GM12892 (cell line): Measurements from ENCODE around the gene SPG11.
A peak's percentile ranks its signal among the peaks of the same experiment; 100 is the strongest.
"Not testable (repeated sequence)": the region's sequence is repeated elsewhere in the genome, so short reads cannot be mapped to it uniquely, and the experiment has no call there.

ENCODE experiments used
- DNase-seq: peaks from one replicate; pipeline ENCODE4 v3.0.0; 2011; ENCODE audit not compliant: insufficient read length
- FAIRE-seq: peaks from 2 replicates; lab custom pipeline; 2011; peaks lifted over from hg19 to GRCh38; lab: Jason Lieb, UNC
- POLR2A ChIP-seq: IDR thresholded peaks from 2 replicates; pipeline ENCODE4 v1.6.1; 2011; ENCODE audit warnings: low read depth, low read length, control low read depth
- POLR2AphosphoS5 ChIP-seq: IDR thresholded peaks from 2 replicates; pipeline ENCODE4 v1.6.1; 2011; ENCODE audit warnings: low read depth, low read length, control low read depth
- TAF1 ChIP-seq: IDR thresholded peaks from 2 replicates; pipeline ENCODE4 v1.6.1; 2011; ENCODE audit warnings: low read depth, mild to moderate bottlenecking, control low read depth, low read length, borderline replicate concordance

The SPG11 gene

GRCh38 chr15:44641651-44642050, 21.8 kb downstream of the SPG11 start:
- DNase-seq (no peak), FAIRE-seq (no peak)
- TF ChIP-seq TAF1 (no peak), POLR2A (no peak), POLR2AphosphoS5 (no peak)

DNA sequence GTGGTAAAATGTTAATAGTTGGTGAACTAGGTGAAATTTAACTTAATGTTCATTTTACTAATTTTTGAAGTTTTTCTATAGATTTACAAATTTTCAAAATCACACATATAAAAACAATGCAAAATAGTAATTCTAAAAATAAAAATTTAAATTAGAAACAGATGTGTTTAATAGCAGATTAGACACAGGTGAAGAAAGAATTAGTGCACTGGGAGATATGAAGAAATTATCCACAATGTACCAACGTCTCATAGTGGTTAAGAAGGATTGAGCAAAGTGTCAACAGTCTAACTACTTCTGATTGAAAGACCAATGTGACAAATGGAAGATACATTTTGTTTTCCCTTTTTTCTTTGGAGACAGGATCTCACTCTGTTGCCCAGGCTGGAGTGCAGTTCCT, 26.5 kb downstream of the SPG11 start:
- FAIRE-seq = no peak
- no peak for TF ChIP-seq TAF1
- no peak for TF ChIP-seq POLR2A
- no peak for TF ChIP-seq POLR2AphosphoS5
- no peak for DNase-seq

DNA sequence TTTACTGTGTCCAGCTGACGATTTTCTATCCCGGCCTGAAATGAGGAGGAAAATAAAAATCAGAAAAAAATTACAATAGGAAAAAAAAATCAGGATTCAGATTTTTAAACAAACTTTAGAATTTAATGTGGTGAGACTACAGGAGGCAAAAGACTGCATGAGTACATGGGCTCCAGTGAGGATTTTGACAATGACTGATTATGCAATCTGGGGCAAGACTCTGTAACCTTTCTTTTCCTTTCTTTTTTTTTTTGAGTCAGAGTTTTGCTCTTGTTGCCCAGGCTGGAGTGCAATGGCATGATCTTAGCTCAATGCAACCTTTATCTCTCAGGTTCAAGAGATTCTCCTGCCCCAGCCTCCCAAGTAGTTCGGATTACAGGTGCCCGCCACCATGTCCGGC, 29.9 kb downstream of the SPG11 start:
- no peak for DNase-seq
- FAIRE-seq = no peak
- TF ChIP-seq POLR2A (no peak), POLR2AphosphoS5 (no peak), TAF1 (no peak)

- FAIRE-seq, DNase-seq: not testable (repeated sequence)
Measured at GRCh38 chr15:44625286-44625685, 38.2 kb downstream of the SPG11 start.

DNA sequence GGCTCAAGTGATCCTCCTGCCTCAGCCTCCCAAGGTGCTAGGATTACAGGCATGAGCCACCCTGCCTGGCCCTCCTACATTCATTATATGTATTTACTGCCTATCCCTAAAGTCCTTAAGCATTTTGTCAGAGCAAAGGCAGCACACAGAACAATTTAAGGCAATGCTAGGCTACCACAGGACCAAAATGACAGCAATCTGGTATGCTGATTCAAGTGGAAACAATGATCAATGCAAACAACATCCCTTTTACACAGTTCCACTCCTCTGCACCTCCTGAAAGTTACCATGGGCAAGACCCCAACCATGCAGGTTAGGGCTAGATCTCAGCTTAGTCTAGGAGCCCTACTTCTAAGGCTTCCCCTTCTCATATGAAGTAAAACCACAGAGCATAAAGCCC, 40.3 kb downstream of the SPG11 start:
- FAIRE-seq (no peak), DNase-seq (no peak)
- TF ChIP-seq POLR2AphosphoS5 = no peak
- no peak for TF ChIP-seq POLR2A
- TF ChIP-seq TAF1 = no peak

- DNase-seq (no peak), FAIRE-seq (no peak)
- no peak for TF ChIP-seq POLR2A
- no peak for TF ChIP-seq TAF1
- TF ChIP-seq POLR2AphosphoS5 = no peak
Measured at GRCh38 chr15:44620081-44620480, 43.4 kb downstream of the SPG11 start.

DNA sequence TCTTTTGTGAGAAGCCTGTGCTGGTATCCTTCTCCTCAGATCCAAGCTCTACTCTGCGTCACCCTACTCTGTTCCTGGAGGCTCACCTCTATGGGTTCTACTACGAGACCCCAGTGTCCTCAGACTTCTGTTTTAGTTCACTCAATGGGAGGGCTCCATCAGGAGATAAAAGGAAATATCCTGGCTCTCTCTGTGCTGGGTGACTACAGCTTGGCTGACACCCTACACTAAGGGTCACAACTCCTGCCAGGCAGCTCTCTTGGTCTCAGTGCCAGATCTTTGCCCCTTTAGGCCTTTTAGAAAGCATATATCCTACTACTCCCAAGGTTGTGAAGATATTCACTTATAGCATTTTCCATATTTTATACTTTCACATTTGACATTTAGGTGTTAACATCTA, 46.5 kb downstream of the SPG11 start:
- TF ChIP-seq POLR2AphosphoS5 (no peak), TAF1 (no peak), POLR2A (no peak)
- FAIRE-seq = no peak
- no peak for DNase-seq

GRCh38 chr15:44606740-44607139, 56.7 kb downstream of the SPG11 start:
- FAIRE-seq = no peak
- DNase-seq = no peak
- TF ChIP-seq POLR2AphosphoS5 (no peak), TAF1 (no peak), POLR2A (no peak)

DNA sequence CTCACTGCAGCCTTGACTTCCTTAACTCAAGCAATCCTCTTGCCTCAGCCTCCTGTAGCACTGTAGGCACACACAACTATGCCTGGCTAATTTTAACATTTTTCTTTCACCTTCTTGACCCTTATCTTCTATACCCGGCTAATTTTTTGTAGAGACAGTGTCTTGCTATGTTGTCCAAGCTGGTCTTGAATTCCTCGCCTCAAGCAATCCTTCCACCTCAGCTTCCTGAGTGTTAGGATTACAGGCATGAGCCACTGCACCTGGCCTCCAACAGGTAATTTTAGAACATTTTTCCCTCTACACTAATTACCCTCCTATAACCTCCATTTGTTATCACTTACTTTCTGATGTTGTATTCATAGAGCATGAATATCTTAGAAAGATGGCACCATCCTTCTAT, 60.3 kb downstream of the SPG11 start:
- FAIRE-seq (no peak), DNase-seq (no peak)
- TF ChIP-seq POLR2AphosphoS5 (no peak), POLR2A (no peak)

DNA sequence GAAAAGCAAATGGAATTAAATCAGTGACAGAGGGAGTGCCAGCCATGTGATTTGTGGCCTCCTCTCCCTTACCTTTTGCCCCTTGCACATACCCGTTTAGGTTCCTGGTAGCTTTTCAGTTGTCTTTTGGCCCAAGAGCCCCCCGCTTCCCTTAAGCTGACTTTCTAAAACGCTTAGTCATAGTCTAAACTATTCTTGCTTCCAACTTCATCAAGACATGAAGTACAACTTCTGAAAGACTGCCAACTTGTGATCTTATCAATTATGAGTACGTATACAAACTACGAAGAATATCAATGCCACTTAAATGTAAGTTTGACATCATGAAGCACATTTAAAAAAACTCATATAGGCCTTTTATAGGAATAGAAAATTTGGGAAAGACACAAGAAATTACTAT, 64.6 kb downstream of the SPG11 start:
- no peak for TF ChIP-seq POLR2A
- TF ChIP-seq TAF1 = no peak
- TF ChIP-seq POLR2AphosphoS5 = no peak
- DNase-seq (no peak), FAIRE-seq (peak; percentile 9)

DNA sequence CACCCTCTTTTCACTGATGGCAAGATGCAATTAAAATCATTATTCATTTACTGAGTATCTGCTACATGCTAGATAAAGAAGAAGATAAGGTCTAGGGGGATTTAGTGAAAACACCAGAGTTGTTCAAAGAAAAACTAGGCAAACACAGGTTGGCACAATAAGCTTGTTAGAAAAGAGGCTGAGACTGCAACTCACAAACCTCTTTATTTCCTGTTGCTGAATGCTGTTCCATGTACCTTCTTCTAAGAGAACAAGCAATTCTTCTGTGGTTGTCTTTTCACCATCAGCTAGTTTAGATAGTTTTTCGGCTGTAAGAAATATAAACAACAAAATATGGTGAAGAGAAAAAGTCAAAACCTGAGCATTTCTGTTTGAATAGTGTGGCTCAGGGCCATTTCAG, 65.4 kb downstream of the SPG11 start:
- no peak for TF ChIP-seq POLR2A
- no peak for TF ChIP-seq POLR2AphosphoS5
- TF ChIP-seq TAF1 = no peak
- no peak for FAIRE-seq
- DNase-seq = no peak

GRCh38 chr15:44596511-44597010, 66.9 kb downstream of the SPG11 start:
- TF ChIP-seq POLR2AphosphoS5 (no peak), TAF1 (no peak), POLR2A (no peak)
- DNase-seq (no peak), FAIRE-seq (no peak)

- FAIRE-seq (peak; percentile 87), DNase-seq (no peak)
- TF ChIP-seq POLR2A = no peak
- TF ChIP-seq TAF1 = no peak
- no peak for TF ChIP-seq POLR2AphosphoS5
Measured at GRCh38 chr15:44595656-44596510, 67.6 kb downstream of the SPG11 start.
